Stimulated activated CD8-positive, alpha-beta memory T cell treated with anti-CD3 and anti-CD28 coated beads, Interleukin-2, amount 100 ng/mL, for 1 hour (primary cell): Measurements from ENCODE around the gene WWC2.

Experiments used
- DNase-seq, 2 donors: peaks; one replicate each; pipeline ENCODE4 v3.0.0-alpha.2; 2020; ENCODE audit warnings: low read depth in 2 of 2

Gene WWC2

GRCh38 chr4:183329954-183330742, 231.1 kb downstream of the WWC2 start:
- no peak for DNase-seq

- DNase-seq, result no peak
Observed at GRCh38 chr4:183330841-183331240, 231.8 kb downstream of the WWC2 start.

GRCh38 chr4:183332447-183332846, 233.4 kb downstream of the WWC2 start:
- DNase-seq, result no peak

- DNase-seq, result no peak
Observed at GRCh38 chr4:183333202-183333601, 234.1 kb downstream of the WWC2 start.

- no peak for DNase-seq
Observed at GRCh38 chr4:183333983-183334382, 234.9 kb downstream of the WWC2 start.

- DNase-seq, result no peak
Observed at GRCh38 chr4:183335369-183335940, 236.4 kb downstream of the WWC2 start.

- no peak for DNase-seq
Observed at GRCh38 chr4:183337349-183337748, 238.3 kb downstream of the WWC2 start.

- DNase-seq, result no peak
Observed at GRCh38 chr4:183337833-183338232, 238.8 kb downstream of the WWC2 start.

- DNase-seq, result no peak
Observed at GRCh38 chr4:183342541-183343533, 243.8 kb downstream of the WWC2 start.

GRCh38 chr4:183343730-183344129, 244.7 kb downstream of the WWC2 start:
- DNase-seq, result no peak

GRCh38 chr4:183344523-183345255, 245.6 kb downstream of the WWC2 start:
- no peak for DNase-seq

- no peak for DNase-seq
Observed at GRCh38 chr4:183345261-183345660, 246.2 kb downstream of the WWC2 start.

GRCh38 chr4:183347146-183347545, 248.1 kb downstream of the WWC2 start:
- DNase-seq, result no peak

GRCh38 chr4:183347566-183347965, 248.5 kb downstream of the WWC2 start:
- DNase-seq, result no peak

- no peak for DNase-seq
Observed at GRCh38 chr4:183348136-183348535, 249.1 kb downstream of the WWC2 start.

- DNase-seq, result no peak
Observed at GRCh38 chr4:183348706-183349659, 249.9 kb downstream of the WWC2 start.

GRCh38 chr4:183349673-183350072, 250.6 kb downstream of the WWC2 start:
- DNase-seq, result no peak

- DNase-seq, result no peak
Observed at GRCh38 chr4:183350317-183351071, 251.4 kb downstream of the WWC2 start.

- no peak for DNase-seq
Observed at GRCh38 chr4:183352546-183352945, 253.5 kb downstream of the WWC2 start.

GRCh38 chr4:183353557-183353956, 254.5 kb downstream of the WWC2 start:
- DNase-seq, result no peak
